H1 (cell line): ENCODE measurements around the gene TSPAN1. TPM values are rescaled to one million over a fixed set of nuclear protein-coding genes. Genes with fewer than 3 reads are reported as not detected.

ENCODE experiments used
- ASH2L ChIP-seq: fragments of 200-600, 300-600 bp; sonication (generic); IDR thresholded peaks from one replicate; pipeline ENCODE4 v1.7.1; 2017; ENCODE audit warnings: low read length
- ATF2 ChIP-seq: IDR thresholded peaks from 2 replicates; pipeline ENCODE4 v1.6.1; 2012; ENCODE audit warnings: low read length, inconsistent platforms
- BACH1 ChIP-seq: IDR thresholded peaks from 2 replicates; pipeline ENCODE4 v1.6.1; 2012; ENCODE audit warnings: low read length, improper control_type of control experiment
- CEBPB ChIP-seq: IDR thresholded peaks from 2 replicates; pipeline ENCODE4 v1.6.1; 2012; ENCODE audit warnings: low read depth, low read length
- CTCF ChIP-seq, 3 experiments: IDR thresholded peaks; 1 replicate in 2 of 3; 2 replicates in 1 of 3; pipeline versions ENCODE4 v1.5.1 to v1.6.1; 2011; ENCODE audit warnings: low read length in 3 of 3, mild to moderate bottlenecking in 3 of 3, inconsistent platforms in 2 of 3, low read depth in 1 of 3, moderate library complexity in 1 of 3; ENCODE audit not compliant: insufficient read depth in 1 of 3; ENCODE audit errors: control extremely low read depth in 1 of 3
- EZH2 ChIP-seq: fragments of 200-600 bp; sonication (generic); IDR thresholded peaks from 2 replicates; pipeline ENCODE4 v1.7.1; 2012; ENCODE audit warnings: low read depth, mild to moderate bottlenecking, moderate library complexity, low read length, inconsistent platforms; ENCODE audit not compliant: severe bottlenecking
- FOSL1 ChIP-seq: IDR thresholded peaks from 2 replicates; pipeline ENCODE4 v1.6.1; 2011; ENCODE audit warnings: mild to moderate bottlenecking, low read depth, low read length, moderate library complexity; ENCODE audit not compliant: insufficient read depth
- KDM4A ChIP-seq: IDR thresholded peaks from one replicate; pipeline ENCODE4 v1.7.1; 2012; ENCODE audit warnings: low read depth, mild to moderate bottlenecking, moderate library complexity, low read length, inconsistent platforms; ENCODE audit not compliant: severe bottlenecking
- KDM5A ChIP-seq: fragments of 200-600 bp; IDR thresholded peaks from 2 replicates; pipeline ENCODE4 v1.7.1; 2012; ENCODE audit warnings: mild to moderate bottlenecking, low read length, inconsistent platforms, mixed read lengths
- MAX ChIP-seq: IDR thresholded peaks from 2 replicates; pipeline ENCODE4 v1.6.1; 2012; ENCODE audit warnings: inconsistent platforms
- PHF8 ChIP-seq: fragments of 200-600 bp; sonication (generic); conservative IDR thresholded peaks from 2 replicates; pipeline ENCODE4 v1.7.1; 2012; ENCODE audit warnings: low read depth, mild to moderate bottlenecking, inconsistent platforms, low read length, moderate library complexity
- POLR2AphosphoS5 ChIP-seq: IDR thresholded peaks from 2 replicates; pipeline ENCODE4 v1.6.1; 2011; ENCODE audit warnings: low read depth, low read length
- POU5F1 ChIP-seq: IDR thresholded peaks from 2 replicates; pipeline ENCODE4 v1.6.1; 2011; ENCODE audit warnings: low read depth, mild to moderate bottlenecking, low read length, moderate library complexity
- RAD21 ChIP-seq, 2 experiments: IDR thresholded peaks in 1 of 2; conservative IDR thresholded peaks in 1 of 2; 2 replicates each; pipeline ENCODE4 v1.6.1; 2011; ENCODE audit warnings: low read depth in 2 of 2, low read length in 2 of 2, improper control_type of control experiment in 1 of 2, inconsistent platforms in 1 of 2, mild to moderate bottlenecking in 1 of 2, moderate library complexity in 1 of 2
- SP1 ChIP-seq: IDR thresholded peaks from 2 replicates; pipeline ENCODE4 v1.6.1; 2011; ENCODE audit warnings: low read depth, low read length
- SP2 ChIP-seq: IDR thresholded peaks from 2 replicates; pipeline ENCODE4 v1.6.1; 2012; ENCODE audit warnings: mild to moderate bottlenecking, low read length, inconsistent platforms
- SRF ChIP-seq: IDR thresholded peaks from 2 replicates; pipeline ENCODE4 v1.6.1; 2011; ENCODE audit warnings: mild to moderate bottlenecking, low read depth, low read length, moderate library complexity
- TAF7 ChIP-seq: optimal IDR thresholded peaks from 2 replicates; pipeline ENCODE3; 2011; ENCODE audit warnings: low read depth, mild to moderate bottlenecking, inconsistent platforms, low read length, moderate library complexity, borderline replicate concordance
- TCF12 ChIP-seq: IDR thresholded peaks from 2 replicates; pipeline ENCODE4 v1.6.1; 2011; ENCODE audit warnings: low read depth, mild to moderate bottlenecking, low read length
- TEAD4 ChIP-seq: IDR thresholded peaks from 2 replicates; pipeline ENCODE4 v1.6.1; 2012; ENCODE audit warnings: low read depth, low read length, inconsistent platforms, mixed read lengths
- polyA plus RNA-seq, 7 experiments: library from polyadenylated mRNA; depleted of rRNA in 3 of 7; stranded (reverse) in 5 of 7; unstranded in 2 of 7; fragments of >200 nt in 5 of 7; fragments of 200-250 nt in 2 of 7; gene quantifications; 1 replicate in 5 of 7; 2 replicates in 1 of 7; 4 replicates in 1 of 7; pipeline versions ENCODE4 v1.2.1 to v1.2.3, GENCODE V29; 2011 to 2013; ENCODE audit warnings: missing spikeins in 2 of 7, mixed read lengths in 2 of 7
- total RNA-seq: library from RNA; stranded (reverse); fragmentation: NEBNext Ultra II Directional; extraction: Animal tissue kit (Norgen Biotek cat#: 25700); gene quantifications from 2 replicates; pipeline ENCODE4 v1.2.1, GENCODE V29; 2021

The TSPAN1 gene
- total and polyA plus RNA-seq, 2 of the 8 experiments (the other 6 are each of a cell fraction or from before 2014, with no cell fraction given), result 0.05 TPM; not detected in 1

- no peak for TF ChIP-seq TCF12
- peak in 1 of 3 experiments; percentile 21; a peak in 2 of 4 replicates for TF ChIP-seq CTCF (IDR thresholded peaks at IDR 0.05; ENCODE audit: control extremely low read depth in 1 of 3, insufficient read depth in 1 of 3, low read depth in 1 of 3, low read length in 3 of 3)
- TF ChIP-seq RAD21 (IDR thresholded peaks at IDR 0.05 in 1 of 2, conservative IDR thresholded peaks at IDR 0.05 in 1 of 2; ENCODE audit: low read depth in 2 of 2, low read length in 2 of 2), result peak; percentile 40 to 41; a peak in 3 of 4 replicates
- no peak for TF ChIP-seq ATF2
- TF ChIP-seq CEBPB, result no peak
- TF ChIP-seq PHF8, result peak; percentile 95
- TF ChIP-seq SP2, result no peak
- TF ChIP-seq MAX, result 0 out of 2 replicates have a peak, but pooled peaks have one; percentile 21
- TF ChIP-seq SRF, result no peak
- no peak for TF ChIP-seq EZH2
- no peak for TF ChIP-seq KDM5A
- no peak for TF ChIP-seq POU5F1
- TF ChIP-seq TAF7, result no peak
- no peak; the same call in 1 of the 2 replicates for TF ChIP-seq POLR2AphosphoS5
- no peak for TF ChIP-seq ASH2L
- no peak for TF ChIP-seq TEAD4
- TF ChIP-seq SP1, result no peak
- no peak for TF ChIP-seq FOSL1
- no peak for TF ChIP-seq BACH1
- no peak for TF ChIP-seq KDM4A
These were observed 23.3 kb downstream of the TSPAN1 start, which contains the start of gene POMGNT1 (continued) for GRCh38 chr1:46197964-46198811.
